BLaER1 treated with 17β-estradiol and CSF1 and Interleukin-3, amounts not matched to agents 10 nM and 100 nM (cell line): Measurements from ENCODE around the gene PLCB1.

Source experiments
- H3K27ac ChIP-seq, 11 experiments: shearing (Covaris generic); formaldehyde crosslinking; 2 replicates each; pipeline ENCODE4 v1.8.1; 2022
- H3K27me3 ChIP-seq, 11 experiments: shearing (Covaris generic); formaldehyde crosslinking; 2 replicates each; pipeline ENCODE4 v1.8.1; 2022
- H3K36me3 ChIP-seq, 11 experiments: shearing (Covaris generic); formaldehyde crosslinking; 2 replicates each; pipeline ENCODE4 v1.8.1; 2022
- H3K4me1 ChIP-seq, 10 experiments: shearing (Covaris generic); formaldehyde crosslinking; 2 replicates each; pipeline ENCODE4 v1.8.1; 2022
- H3K4me2 ChIP-seq, 11 experiments: shearing (Covaris generic); formaldehyde crosslinking; 2 replicates each; pipeline ENCODE4 v1.8.1; 2022
- H3K4me3 ChIP-seq, 10 experiments: shearing (Covaris generic); formaldehyde crosslinking; 2 replicates each; pipeline ENCODE4 v1.8.1; 2022
- H3K9ac ChIP-seq, 11 experiments: shearing (Covaris generic); formaldehyde crosslinking; 2 replicates each; pipeline ENCODE4 v1.8.1; 2022
- H3K9me3 ChIP-seq, 11 experiments: shearing (Covaris generic); formaldehyde crosslinking; replicated peaks in 1 of 11; 2 replicates each; pipeline ENCODE4 v1.8.1; 2022
- H4K20me1 ChIP-seq, 11 experiments: shearing (Covaris generic); formaldehyde crosslinking; 2 replicates each; pipeline ENCODE4 v1.8.1; 2022
- Cebpa-rat ChIP-seq, 11 experiments: shearing (Covaris generic); IDR thresholded peaks; 2 replicates each; pipeline ENCODE4 v1.8.1; 2022

PLCB1 gene

GRCh38 chr20:8507231-8507630, 375.2 kb downstream of the PLCB1 start:
- TF ChIP-seq Cebpa-rat (IDR thresholded peaks at IDR 0.05), result no peak
- H3K4me3 ChIP-seq, result no peak overlapping the region
- H3K36me3 ChIP-seq, result no peaks in the 10 kb centered on the region; a peak in 1 of 22 replicates
- no peak overlapping the region for H3K9ac ChIP-seq
- H4K20me1 ChIP-seq, result no peaks in the 10 kb centered on the region
- H3K9me3 ChIP-seq, result peaks cover 7 to 27% (median 13%) of the 10 kb centered on the region in 11 experiments; a peak in 18 of 22 replicates
- peaks cover 0 to 9% (median 0%) of the 10 kb centered on the region in 10 experiments; a peak in 2 of 20 replicates for H3K4me1 ChIP-seq
- H3K4me2 ChIP-seq, result no peak overlapping the region
- H3K27me3 ChIP-seq, result no peaks in the 10 kb centered on the region
- H3K27ac ChIP-seq, result no peak overlapping the region

- Histone ChIP-seq H3K4me2 (no peak overlapping the region), H3K9ac (no peak overlapping the region), H3K27ac (no peak overlapping the region), H4K20me1 (no peaks in the 10 kb centered on the region), H3K9me3 (peaks cover 7 to 30% (median 15%) of the 10 kb centered on the region in 11 experiments; a peak in 18 of 22 replicates), H3K4me1 (peaks cover 0 to 9% (median 0%) of the 10 kb centered on the region in 10 experiments; a peak in 2 of 20 replicates), H3K4me3 (no peak overlapping the region), H3K36me3 (no peaks in the 10 kb centered on the region; a peak in 1 of 22 replicates), H3K27me3 (no peaks in the 10 kb centered on the region)
- TF ChIP-seq Cebpa-rat (IDR thresholded peaks at IDR 0.05), result no peak
These were observed 377.7 kb downstream of the PLCB1 start for GRCh38 chr20:8509809-8510208.

- Histone ChIP-seq H3K4me1 (peaks cover 0 to 3% (median 0%) of the 10 kb centered on the region in 10 experiments; a peak in 2 of 20 replicates), H3K4me2 (no peak overlapping the region), H3K4me3 (no peak overlapping the region), H3K9ac (no peak overlapping the region), H4K20me1 (no peaks in the 10 kb centered on the region), H3K9me3 (peaks cover 11 to 37% (median 20%) of the 10 kb centered on the region in 11 experiments), H3K27me3 (no peaks in the 10 kb centered on the region), H3K27ac (no peak overlapping the region), H3K36me3 (no peaks in the 10 kb centered on the region; a peak in 1 of 22 replicates)
- TF ChIP-seq Cebpa-rat (IDR thresholded peaks at IDR 0.05), result no peak
These were observed 378.7 kb downstream of the PLCB1 start for GRCh38 chr20:8510808-8511207.

DNA sequence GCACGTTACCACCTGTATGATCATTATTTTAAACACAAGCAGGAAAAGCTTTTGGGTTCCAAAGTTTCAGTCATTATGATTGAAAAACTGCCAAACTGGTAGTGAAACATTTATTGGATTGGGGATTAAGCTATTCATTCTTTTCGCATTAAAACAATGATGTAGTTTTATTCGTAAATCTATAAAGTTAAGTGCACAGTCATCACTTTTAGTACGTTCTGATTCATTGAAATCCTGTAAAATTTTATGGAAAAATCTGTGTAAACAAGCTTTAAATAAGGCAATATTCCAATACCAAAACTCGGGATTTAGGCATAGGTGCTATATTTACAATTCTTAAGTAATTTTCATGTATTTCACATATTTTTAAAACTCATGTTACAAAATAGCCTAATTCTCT, 379.9 kb downstream of the PLCB1 start:
- Histone ChIP-seq H3K27ac (no peak overlapping the region), H3K9me3 (peaks cover 16 to 40% (median 25%) of the 10 kb centered on the region in 11 experiments)

DNA sequence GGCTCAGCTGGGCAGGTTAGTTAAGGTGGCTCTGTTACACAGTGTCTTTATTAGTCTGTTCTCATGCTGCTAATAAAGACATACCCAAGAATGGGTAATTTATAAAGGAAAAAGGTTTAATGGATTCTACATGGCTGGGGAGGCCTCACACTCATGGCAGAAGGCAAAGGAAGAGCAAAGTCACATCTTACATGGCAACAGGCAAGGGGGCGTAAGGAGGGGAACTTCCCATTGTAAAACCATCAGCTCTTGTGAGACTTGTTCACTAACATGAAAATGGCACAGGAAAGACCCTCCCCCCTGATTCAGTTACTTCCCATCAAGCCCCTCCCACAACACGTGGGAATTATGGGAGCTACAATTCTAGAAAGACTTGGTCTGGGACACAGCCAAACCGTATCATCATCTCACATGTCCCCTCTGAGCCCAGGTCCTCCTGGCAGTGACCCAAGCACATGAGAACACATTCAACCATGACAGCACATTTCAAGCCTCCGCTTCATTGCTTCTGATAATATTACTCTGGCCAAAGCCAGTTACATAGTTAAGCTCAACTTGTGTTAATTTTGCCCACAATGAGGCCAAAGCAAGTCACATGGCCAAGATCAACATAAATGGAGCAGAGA, 383.9 kb downstream of the PLCB1 start:
- Histone ChIP-seq H3K9ac (no peak overlapping the region), H4K20me1 (no peaks in the 10 kb centered on the region), H3K27ac (no peak overlapping the region), H3K4me2 (no peak overlapping the region), H3K4me3 (no peak overlapping the region), H3K27me3 (no peaks in the 10 kb centered on the region), H3K4me1 (peaks cover 0 to 10% (median 0%) of the 10 kb centered on the region in 10 experiments; a peak in 5 of 20 replicates), H3K9me3 (peaks cover 7 to 28% (median 13%) of the 10 kb centered on the region in 11 experiments; a peak in 21 of 22 replicates), H3K36me3 (no peaks in the 10 kb centered on the region)
- no peak for TF ChIP-seq Cebpa-rat (IDR thresholded peaks at IDR 0.05)

More for the DNA sequence above, 379.9 kb downstream of the PLCB1 start:
- Histone ChIP-seq H3K36me3 (no peaks in the 10 kb centered on the region; a peak in 1 of 22 replicates), H3K27me3 (no peaks in the 10 kb centered on the region), H3K4me3 (no peak overlapping the region), H3K4me1 (no peaks in the 10 kb centered on the region), H3K9ac (no peak overlapping the region), H4K20me1 (no peaks in the 10 kb centered on the region), H3K4me2 (no peak overlapping the region)
- TF ChIP-seq Cebpa-rat (IDR thresholded peaks at IDR 0.05), result no peak

DNA sequence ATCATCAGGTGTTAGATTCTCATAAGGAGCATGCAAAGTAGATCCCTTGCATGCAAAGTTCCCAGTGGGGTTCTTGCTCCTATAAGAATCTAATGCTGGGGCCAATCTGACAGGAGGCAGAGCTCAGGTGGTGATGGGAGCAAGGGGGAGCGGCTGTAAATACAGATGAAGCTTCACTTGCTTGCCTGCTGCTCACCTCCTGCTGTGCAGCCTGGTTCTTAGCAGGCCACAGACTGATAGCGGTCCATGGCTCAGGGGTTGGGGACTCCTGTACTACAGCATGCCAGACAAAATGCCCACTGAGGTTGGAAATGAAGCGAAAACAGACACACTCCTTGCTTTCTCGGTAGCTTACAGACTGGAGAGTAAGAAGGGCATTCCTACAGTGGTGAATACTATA, 386.8 kb downstream of the PLCB1 start:
- no peak for TF ChIP-seq Cebpa-rat (IDR thresholded peaks at IDR 0.05)
- Histone ChIP-seq H3K27me3 (no peaks in the 10 kb centered on the region), H3K9ac (no peak overlapping the region), H3K36me3 (no peaks in the 10 kb centered on the region), H4K20me1 (no peaks in the 10 kb centered on the region), H3K27ac (0 out of 22 replicates have a peak overlapping the region, but pooled peaks of 1 of the 11 experiments have one; percentile 11), H3K9me3 (peaks cover 7 to 22% (median 12%) of the 10 kb centered on the region in 11 experiments; a peak in 21 of 22 replicates), H3K4me1 (peaks cover 0 to 10% (median 0%) of the 10 kb centered on the region in 10 experiments; a peak in 5 of 20 replicates), H3K4me3 (no peak overlapping the region), H3K4me2 (peak overlapping the region in 4 of 11 experiments; percentile 10 to 25 (median 24); a peak in 3 of 22 replicates)

DNA sequence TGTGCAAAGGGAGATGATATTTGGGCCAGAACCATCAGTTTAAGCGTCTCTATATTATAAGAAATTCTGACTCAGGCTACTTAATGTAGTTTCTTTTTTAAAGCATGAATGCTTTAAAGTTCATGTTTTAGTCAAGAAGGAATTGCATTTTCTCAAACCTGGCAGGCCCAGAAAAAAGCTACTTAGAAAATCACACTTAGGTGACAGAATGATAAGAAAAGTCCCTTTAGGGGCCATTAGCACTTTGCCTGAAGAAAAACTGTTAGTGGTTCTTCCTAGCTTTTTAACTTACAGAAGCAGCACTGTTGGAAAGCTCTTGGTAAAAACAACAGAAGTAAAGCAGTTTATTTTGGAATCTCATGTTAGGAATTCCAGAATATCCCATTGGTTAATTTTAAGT, 387.8 kb downstream of the PLCB1 start:
- Histone ChIP-seq H3K4me3 (no peak overlapping the region), H3K9me3 (peaks cover 7 to 14% (median 11%) of the 10 kb centered on the region in 11 experiments; a peak in 21 of 22 replicates), H3K27me3 (no peaks in the 10 kb centered on the region), H3K27ac (no peak overlapping the region), H3K36me3 (no peaks in the 10 kb centered on the region), H3K4me1 (peaks cover 0 to 10% (median 0%) of the 10 kb centered on the region in 10 experiments; a peak in 5 of 20 replicates), H3K9ac (no peak overlapping the region), H4K20me1 (no peaks in the 10 kb centered on the region), H3K4me2 (no peak overlapping the region)
- TF ChIP-seq Cebpa-rat (IDR thresholded peaks at IDR 0.05), result no peak

DNA sequence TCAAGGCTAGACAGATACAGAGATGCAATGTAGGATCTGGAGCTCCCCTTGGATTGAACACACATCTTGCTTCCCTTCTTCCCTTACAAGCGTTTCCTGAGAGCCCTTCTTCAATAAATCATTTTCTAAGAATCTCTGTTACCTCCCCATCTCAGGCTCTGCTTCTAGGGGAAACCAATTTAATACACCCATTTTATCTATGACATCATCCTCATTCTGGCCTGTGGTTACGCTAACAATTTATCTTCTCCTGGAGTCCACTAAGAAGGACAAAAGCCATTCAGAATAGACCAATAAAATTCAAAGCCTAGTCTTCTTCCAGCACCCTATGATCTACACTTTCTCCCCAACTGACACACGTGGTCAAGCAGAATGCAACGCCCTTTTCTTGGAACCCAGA, 390.1 kb downstream of the PLCB1 start:
- H3K4me1 ChIP-seq, result peaks cover 0 to 10% (median 0%) of the 10 kb centered on the region in 10 experiments; a peak in 5 of 20 replicates
- no peak overlapping the region for H3K27ac ChIP-seq
- TF ChIP-seq Cebpa-rat (IDR thresholded peaks at IDR 0.05), result no peak
- H3K36me3 ChIP-seq, result no peaks in the 10 kb centered on the region
- no peak overlapping the region for H3K4me2 ChIP-seq
- no peak overlapping the region for H3K9ac ChIP-seq
- no peak overlapping the region for H3K4me3 ChIP-seq
- no peaks in the 10 kb centered on the region for H3K9me3 ChIP-seq
- H3K27me3 ChIP-seq, result no peaks in the 10 kb centered on the region
- H4K20me1 ChIP-seq, result no peaks in the 10 kb centered on the region

GRCh38 chr20:8523684-8524083, 391.6 kb downstream of the PLCB1 start:
- no peak overlapping the region for H3K4me3 ChIP-seq
- TF ChIP-seq Cebpa-rat (IDR thresholded peaks at IDR 0.05), result no peak
- H3K36me3 ChIP-seq, result no peaks in the 10 kb centered on the region
- no peak overlapping the region for H3K27ac ChIP-seq
- H3K4me2 ChIP-seq, result no peak overlapping the region
- peaks cover 0 to 13% (median 7%) of the 10 kb centered on the region in 10 experiments; a peak in 9 of 20 replicates for H3K4me1 ChIP-seq
- H3K27me3 ChIP-seq, result no peaks in the 10 kb centered on the region
- H3K9me3 ChIP-seq, result no peaks in the 10 kb centered on the region
- no peak overlapping the region for H3K9ac ChIP-seq
- no peaks in the 10 kb centered on the region for H4K20me1 ChIP-seq
